ENCODE data around the gene COL2A1. TPM values are rescaled to one million over a fixed set of nuclear protein-coding genes. Genes with fewer than 3 reads are reported as not detected.
A peak's percentile ranks its signal among the peaks of the same experiment; 100 is the strongest.

COL2A1 gene
- total and polyA plus RNA-seq, 9 donors: 0.05 to 1.5 (median 1.1) TPM; not detected in 1

GRCh38 chr12:47995981-47996401 lies 8.3 kb downstream of the COL2A1 start:
- Histone ChIP-seq H3K27me3 (no peaks in the 10 kb centered on the region), H3K9me3 (no peaks in the 10 kb centered on the region), H3K36me3 (no peaks in the 10 kb centered on the region), H3K4me3 (no peak overlapping the region), H3K4me1 (ENCODE audit: insufficient read depth) (no peaks in the 10 kb centered on the region), H3K27ac (no peak overlapping the region)
- intact Hi-C loops (cut with DNase I): no loop called here
- TF ChIP-seq POLR2A (IDR thresholded peaks at IDR 0.05): no peak
- TF ChIP-seq CTCF (IDR thresholded peaks at IDR 0.05): no peak
- TF ChIP-seq EP300 (IDR thresholded peaks at IDR 0.05): no peak
- DNase-seq: peak in 4 of 5 donors; percentile 51 to 61 (median 56)
- WGBS, 3 donors: 3 to 5% (median 4%) methylated on average over 4 of the region's 4 CpGs

- intact Hi-C loops (cut with DNase I): no loop called here
- Histone ChIP-seq H3K9me3 (no peaks in the 10 kb centered on the region), H3K27ac (no peak overlapping the region), H3K27me3 (no peaks in the 10 kb centered on the region), H3K36me3 (no peaks in the 10 kb centered on the region), H3K4me3 (no peak overlapping the region), H3K4me1 (ENCODE audit: insufficient read depth) (no peaks in the 10 kb centered on the region)
- TF ChIP-seq CTCF (IDR thresholded peaks at IDR 0.05) (no peak), POLR2A (IDR thresholded peaks at IDR 0.05) (no peak), EP300 (IDR thresholded peaks at IDR 0.05) (no peak)
- DNase-seq: no peak
- WGBS, 3 donors: 92 to 100% (median 94%) methylated on average over 5 of the region's 5 CpGs
These were observed 10.8 kb downstream of the COL2A1 start for GRCh38 chr12:47993491-47993890.

GRCh38 chr12:47992776-47993175 lies 11.5 kb downstream of the COL2A1 start:
- WGBS, 3 donors: 95 to 97% (median 96%) methylated on average over 10 of the region's 10 CpGs
- Histone ChIP-seq H3K9me3 (no peaks in the 10 kb centered on the region), H3K36me3 (no peaks in the 10 kb centered on the region), H3K27me3 (no peaks in the 10 kb centered on the region), H3K4me3 (no peak overlapping the region), H3K27ac (no peak overlapping the region), H3K4me1 (ENCODE audit: insufficient read depth) (no peaks in the 10 kb centered on the region)
- intact Hi-C loops (cut with DNase I): no loop called here
- TF ChIP-seq CTCF (IDR thresholded peaks at IDR 0.05) (no peak), EP300 (IDR thresholded peaks at IDR 0.05) (no peak), POLR2A (IDR thresholded peaks at IDR 0.05) (no peak)
- DNase-seq: peak in 1 of 5 donors; percentile 1

GRCh38 chr12:47991106-47992061 lies 12.9 kb downstream of the COL2A1 start:
- TF ChIP-seq POLR2A (IDR thresholded peaks at IDR 0.05): no peak
- TF ChIP-seq CTCF (IDR thresholded peaks at IDR 0.05): no peak
- no peak for TF ChIP-seq EP300 (IDR thresholded peaks at IDR 0.05)
- no peaks in the 10 kb centered on the region for H3K4me1 ChIP-seq (ENCODE audit: insufficient read depth)
- no peaks in the 10 kb centered on the region for H3K9me3 ChIP-seq
- peak in 1 of 5 donors; percentile 11 for DNase-seq
- 68 to 78% (median 71%) methylated on average over 13 of the region's 13 CpGs for WGBS, 3 donors
- intact Hi-C loops (cut with DNase I): no loop called here
- H3K27ac ChIP-seq: no peak overlapping the region
- H3K36me3 ChIP-seq: no peaks in the 10 kb centered on the region
- no peaks in the 10 kb centered on the region for H3K27me3 ChIP-seq
- no peak overlapping the region for H3K4me3 ChIP-seq
